Neural progenitor cell (in vitro differentiated cells): ENCODE measurements around the gene FCRL2. TPM values are rescaled to one million over a fixed set of nuclear protein-coding genes. Genes with fewer than 3 reads are reported as not detected.

Experiments
- DNase-seq: peaks from one replicate; pipeline ENCODE4 v3.0.0-alpha.2; 2016; ENCODE audit warnings: low spot score
- H2AFZ ChIP-seq: fragments of 200-600 bp; sonication (generic); replicated peaks from 2 replicates; pipeline ENCODE4 v1.6.1; 2016; ENCODE audit warnings: antibody characterized with exemption
- H3F3A ChIP-seq: fragments of 200-600 bp; sonication (generic); 2 replicates; pipeline ENCODE4 v1.6.1; 2016; ENCODE audit warnings: antibody characterized with exemption, low read depth
- H3K27ac ChIP-seq: fragments of 200-600 bp; sonication (generic); 2 replicates; pipeline ENCODE4 v1.5.1; 2016; ENCODE audit warnings: mild to moderate bottlenecking
- H3K27me3 ChIP-seq: fragments of 200-600 bp; sonication (generic); 2 replicates; pipeline ENCODE4 v1.6.1; 2016; ENCODE audit warnings: mild to moderate bottlenecking, moderate library complexity
- H3K36me3 ChIP-seq: fragments of 200-600 bp; sonication (generic); 2 replicates; pipeline ENCODE4 v1.5.1; 2016
- H3K4me1 ChIP-seq: fragments of 200-600 bp; sonication (generic); 2 replicates; pipeline ENCODE4 v1.6.1; 2016; ENCODE audit warnings: mixed run types
- H3K4me2 ChIP-seq: fragments of 200-600 bp; sonication (generic); 2 replicates; pipeline ENCODE4 v1.6.1; 2016
- H3K4me3 ChIP-seq: fragments of 200-600 bp; sonication (generic); 2 replicates; pipeline ENCODE4 v1.5.1; 2016
- H3K79me2 ChIP-seq: fragments of 200-600 bp; sonication (generic); 2 replicates; pipeline ENCODE4 v1.6.1; 2016; ENCODE audit warnings: low read depth
- H3K9ac ChIP-seq: fragments of 200-600 bp; sonication (generic); 2 replicates; pipeline ENCODE4 v1.6.1; 2016
- H3K9me3 ChIP-seq: fragments of 200-600 bp; sonication (generic); 2 replicates; pipeline ENCODE4 v1.5.1; 2016; ENCODE audit warnings: low read depth
- H4K20me1 ChIP-seq: fragments of 200-600 bp; sonication (generic); 2 replicates; pipeline ENCODE4 v1.6.1; 2016; ENCODE audit warnings: low read depth
- H3K27ac Mint-ChIP-seq: 3 replicates; pipeline ENCODE4 v1.8.0; 2021; ENCODE audit warnings: mixed read lengths
- H3K27me3 Mint-ChIP-seq: 2 replicates; pipeline ENCODE4 v1.8.0; 2022; ENCODE audit warnings: low read depth, mild to moderate bottlenecking, inconsistent platforms, moderate library complexity, mixed read lengths; ENCODE audit not compliant: insufficient read depth
- H3K36me3 Mint-ChIP-seq: 3 replicates; pipeline ENCODE4 v1.8.0; 2021; ENCODE audit warnings: mixed read lengths
- H3K4me1 Mint-ChIP-seq: 3 replicates; pipeline ENCODE4 v1.8.0; 2021; ENCODE audit warnings: mixed read lengths
- H3K4me3 Mint-ChIP-seq: 3 replicates; pipeline ENCODE4 v1.8.0; 2021; ENCODE audit warnings: mild to moderate bottlenecking, moderate library complexity, mixed read lengths
- H3K9me3 Mint-ChIP-seq: 3 replicates; pipeline ENCODE4 v1.8.0; 2020; ENCODE audit warnings: mixed read lengths
- EZH2 ChIP-seq: fragments of 200-600 bp; sonication (generic); IDR thresholded peaks from 2 replicates; pipeline ENCODE4 v1.6.1; 2017; ENCODE audit warnings: antibody characterized with exemption, mild to moderate bottlenecking, moderate library complexity
- EZH2phosphoT487 ChIP-seq: fragments of 200-600 bp; sonication (generic); IDR thresholded peaks from 2 replicates; pipeline ENCODE4 v1.6.1; 2017; ENCODE audit warnings: antibody characterized with exemption
- total RNA-seq: library from RNA; depleted of rRNA; stranded (reverse); fragments of >200 nt; gene quantifications from 2 replicates; pipeline ENCODE4 v1.2.3, GENCODE V29; 2015; ENCODE audit warnings: low replicate concordance
- TF ChIP-seq, protein P1 (sequence below): fragments of 200-600 bp; sonication (generic); IDR thresholded peaks from 2 replicates; pipeline ENCODE4 v1.5.1; 2017; ENCODE audit warnings: antibody characterized with exemption, mild to moderate bottlenecking

Gene FCRL2
- total RNA-seq, 1 donor from 2014 or later = not detected

DNA sequence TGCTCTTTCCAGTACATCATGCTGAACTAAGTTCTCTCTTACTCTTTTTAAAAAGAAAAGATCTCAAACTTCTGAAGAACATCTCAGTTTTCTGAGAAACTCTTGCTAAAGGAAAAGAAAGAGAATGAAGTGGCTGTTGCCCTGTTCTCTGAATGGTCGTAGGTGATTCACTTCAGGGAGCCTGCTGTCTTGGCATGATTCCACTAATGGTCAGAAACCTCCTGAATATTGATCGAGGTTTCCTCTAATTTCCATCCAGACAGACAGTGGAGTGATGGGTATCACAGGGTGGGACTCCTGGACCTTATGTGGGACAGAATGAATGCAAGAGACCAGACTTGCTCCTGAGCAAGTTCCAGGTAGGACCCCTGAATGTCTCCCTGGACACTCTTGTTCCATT lies 2.5 kb downstream of the FCRL2 start:
- Histone ChIP-seq H3K27ac (no peak overlapping the region), H3K36me3 (no peaks in the 10 kb centered on the region), H3K27me3 (no peaks in the 10 kb centered on the region), H3K9me3 (no peaks in the 10 kb centered on the region), H2AFZ (peak overlapping the region; percentile 10), H3K79me2 (no peaks in the 10 kb centered on the region), H3K4me3 (no peak overlapping the region), H3K9ac (no peak overlapping the region), H3K4me2 (no peak overlapping the region), H3K4me1 (peaks cover 5% of the 10 kb centered on the region), H3F3A (no peaks in the 10 kb centered on the region), H4K20me1 (no peaks in the 10 kb centered on the region)
- TF ChIP-seq, protein P1, sequence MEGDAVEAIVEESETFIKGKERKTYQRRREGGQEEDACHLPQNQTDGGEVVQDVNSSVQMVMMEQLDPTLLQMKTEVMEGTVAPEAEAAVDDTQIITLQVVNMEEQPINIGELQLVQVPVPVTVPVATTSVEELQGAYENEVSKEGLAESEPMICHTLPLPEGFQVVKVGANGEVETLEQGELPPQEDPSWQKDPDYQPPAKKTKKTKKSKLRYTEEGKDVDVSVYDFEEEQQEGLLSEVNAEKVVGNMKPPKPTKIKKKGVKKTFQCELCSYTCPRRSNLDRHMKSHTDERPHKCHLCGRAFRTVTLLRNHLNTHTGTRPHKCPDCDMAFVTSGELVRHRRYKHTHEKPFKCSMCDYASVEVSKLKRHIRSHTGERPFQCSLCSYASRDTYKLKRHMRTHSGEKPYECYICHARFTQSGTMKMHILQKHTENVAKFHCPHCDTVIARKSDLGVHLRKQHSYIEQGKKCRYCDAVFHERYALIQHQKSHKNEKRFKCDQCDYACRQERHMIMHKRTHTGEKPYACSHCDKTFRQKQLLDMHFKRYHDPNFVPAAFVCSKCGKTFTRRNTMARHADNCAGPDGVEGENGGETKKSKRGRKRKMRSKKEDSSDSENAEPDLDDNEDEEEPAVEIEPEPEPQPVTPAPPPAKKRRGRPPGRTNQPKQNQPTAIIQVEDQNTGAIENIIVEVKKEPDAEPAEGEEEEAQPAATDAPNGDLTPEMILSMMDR = no peak
- TF ChIP-seq EZH2 = no peak
- no peak for TF ChIP-seq EZH2phosphoT487
- Mint-ChIP-seq H3K9me3 (no peaks in the 10 kb centered on the region), H3K27ac (no peak overlapping the region), H3K4me3 (no peak overlapping the region), H3K27me3 (peaks cover 3% of the 10 kb centered on the region), H3K36me3 (no peaks in the 10 kb centered on the region), H3K4me1 (peaks cover 4% of the 10 kb centered on the region)
- DNase-seq = no peak

DNA sequence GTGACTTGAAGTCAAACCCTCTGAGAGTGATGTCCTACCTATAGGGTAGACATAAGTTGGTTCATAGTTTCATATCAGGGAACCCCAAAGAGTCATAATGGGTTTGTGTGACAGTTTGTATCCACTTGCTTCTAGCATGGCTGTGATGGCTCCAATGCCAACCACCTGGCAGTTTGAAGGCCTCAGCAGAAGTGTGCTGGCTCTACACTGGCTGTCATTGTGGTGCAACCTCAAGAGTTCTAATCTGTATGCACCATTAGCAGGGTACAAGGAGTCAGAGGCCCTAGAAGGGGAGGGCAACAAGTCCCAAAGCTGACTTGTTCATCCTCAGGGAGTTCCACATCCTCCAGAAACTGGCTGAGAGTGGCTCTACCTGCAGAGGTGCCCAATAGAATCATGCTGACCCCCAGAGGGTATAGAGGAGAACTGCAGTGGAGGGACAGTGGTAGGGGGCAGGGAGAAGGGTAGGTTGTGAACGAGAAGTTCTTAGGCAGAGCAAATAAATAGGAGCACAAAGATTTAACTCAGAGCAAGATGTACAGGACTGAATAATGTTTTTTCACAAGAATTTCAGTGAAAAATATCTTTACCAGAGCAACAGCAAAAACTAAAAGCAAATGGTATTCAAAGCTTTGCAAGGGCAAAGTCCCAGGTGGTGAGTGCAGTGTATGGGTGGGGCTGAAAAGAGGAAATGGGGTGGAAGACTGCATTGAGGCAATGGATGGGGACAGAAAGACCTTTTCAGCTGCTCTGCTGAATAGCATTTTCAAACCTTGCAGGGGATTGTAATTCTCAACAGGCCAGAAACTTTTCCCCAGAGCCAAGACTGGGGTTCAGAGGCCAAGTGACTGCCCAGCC lies 3.2 kb downstream of the FCRL2 start:
- Histone ChIP-seq H4K20me1 (no peaks in the 10 kb centered on the region), H3K4me1 (peaks cover 5% of the 10 kb centered on the region), H3K27me3 (no peaks in the 10 kb centered on the region), H2AFZ (peak overlapping the region; percentile 42), H3K79me2 (no peaks in the 10 kb centered on the region), H3K4me2 (no peak overlapping the region), H3K4me3 (no peak overlapping the region), H3K9me3 (no peaks in the 10 kb centered on the region), H3K36me3 (no peaks in the 10 kb centered on the region), H3F3A (no peaks in the 10 kb centered on the region), H3K27ac (no peak overlapping the region), H3K9ac (no peak overlapping the region)
- peak; percentile 64 for DNase-seq
- TF ChIP-seq, protein P1 = peak; percentile 65
- TF ChIP-seq EZH2 (no peak), EZH2phosphoT487 (no peak)
- Mint-ChIP-seq H3K27ac (no peak overlapping the region), H3K36me3 (no peaks in the 10 kb centered on the region), H3K4me3 (no peak overlapping the region), H3K4me1 (no peaks in the 10 kb centered on the region), H3K9me3 (no peaks in the 10 kb centered on the region), H3K27me3 (peaks cover 3% of the 10 kb centered on the region)

DNA sequence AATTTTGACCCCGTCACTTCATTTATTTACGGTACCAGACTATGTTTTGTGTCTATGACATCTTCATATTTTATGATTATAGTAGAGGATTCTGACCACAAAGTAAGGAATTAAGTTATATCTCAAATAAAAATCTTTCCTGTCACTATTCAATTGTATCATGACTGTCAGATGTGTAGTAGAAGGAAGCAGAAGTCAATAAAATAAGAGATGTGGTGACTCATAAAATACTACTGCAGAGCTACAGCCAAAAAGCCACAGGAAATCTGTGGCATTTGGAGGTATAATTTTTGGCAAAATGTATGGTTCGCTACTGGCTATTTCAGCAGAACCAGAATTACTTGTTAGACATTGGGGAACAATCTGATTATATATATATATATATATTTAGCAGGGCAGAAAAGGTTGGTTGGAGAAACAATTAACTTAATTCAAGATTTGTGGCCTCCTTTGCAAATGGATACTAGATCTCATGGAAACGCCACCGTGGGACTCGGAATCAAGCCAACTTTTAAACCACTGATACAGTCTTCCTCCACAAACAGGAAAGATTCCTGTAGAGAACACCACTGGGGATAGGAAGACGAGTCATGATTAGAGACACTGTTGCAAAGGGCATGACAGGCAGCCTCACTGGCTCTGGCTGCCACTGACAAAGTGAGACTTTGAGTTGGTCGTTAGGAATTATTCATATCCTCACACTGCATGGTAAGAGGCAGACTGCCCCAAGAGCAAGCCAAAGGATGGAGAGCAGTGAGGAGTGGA lies 5.1 kb downstream of the FCRL2 start:
- DNase-seq = no peak
- Mint-ChIP-seq H3K4me1 (no peaks in the 10 kb centered on the region), H3K27ac (no peak overlapping the region), H3K27me3 (peaks cover 4% of the 10 kb centered on the region), H3K36me3 (no peaks in the 10 kb centered on the region), H3K9me3 (no peaks in the 10 kb centered on the region), H3K4me3 (no peak overlapping the region)
- Histone ChIP-seq H3K9ac (no peak overlapping the region), H3K36me3 (no peaks in the 10 kb centered on the region), H3F3A (no peaks in the 10 kb centered on the region), H4K20me1 (no peaks in the 10 kb centered on the region), H2AFZ (no peak overlapping the region), H3K4me1 (peaks cover 5% of the 10 kb centered on the region), H3K9me3 (no peaks in the 10 kb centered on the region), H3K27me3 (no peaks in the 10 kb centered on the region), H3K4me2 (no peak overlapping the region), H3K4me3 (no peak overlapping the region), H3K27ac (no peak overlapping the region), H3K79me2 (no peaks in the 10 kb centered on the region)
- TF ChIP-seq EZH2 = no peak
- no peak for TF ChIP-seq EZH2phosphoT487
- TF ChIP-seq, protein P1 = no peak
